Heart right ventricle (tissue), 16 donors: ENCODE data around the gene RPA1. TPM values are rescaled to one million over a fixed set of nuclear protein-coding genes. Genes with fewer than 3 reads are reported as not detected.
A peak's percentile ranks its signal among the peaks of the same experiment; 100 is the strongest.

Experiments used
- ATAC-seq, 8 donors: fragments of 200-7000 bp; cut with Tn5 transposase; one replicate each; pipeline ENCODE4 v1.9.1; 2020; ENCODE audit warnings: mild to moderate bottlenecking in 8 of 8, moderate library complexity in 8 of 8, moderate number of reproducible peaks in 1 of 8
- DNase-seq, 2 donors: peaks; one replicate each; pipeline ENCODE4 v3.0.0-alpha.2; 2020
- H3K27ac ChIP-seq, 10 donors: fragments of 200-600 bp; sonication (generic) in 2 of 10; one replicate each; pipeline versions ENCODE4 v1.5.0 to v1.8.0; 2020 to 2022; ENCODE audit warnings: mild to moderate bottlenecking in 3 of 10
- H3K27me3 ChIP-seq, 7 donors: fragments of 200-600 bp; one replicate each; pipeline ENCODE4 v1.8.0; 2021 to 2022; ENCODE audit warnings: mild to moderate bottlenecking in 2 of 7
- H3K36me3 ChIP-seq, 9 donors: fragments of 200-600 bp; sonication (generic) in 1 of 9; one replicate each; pipeline versions ENCODE4 v1.5.0 to v1.8.0; 2020 to 2022; ENCODE audit warnings: mild to moderate bottlenecking in 2 of 9
- H3K4me1 ChIP-seq, 9 donors: fragments of 200-600 bp; sonication (generic) in 1 of 9; one replicate each; pipeline versions ENCODE4 v1.5.0 to v1.8.0; 2020 to 2022; ENCODE audit warnings: mild to moderate bottlenecking in 4 of 9
- H3K4me3 ChIP-seq, 10 donors: fragments of 200-600 bp; sonication (generic) in 2 of 10; one replicate each; pipeline versions ENCODE4 v1.5.0 to v1.8.0; 2020 to 2022; ENCODE audit warnings: mild to moderate bottlenecking in 7 of 10, moderate library complexity in 2 of 10
- H3K9me3 ChIP-seq, 11 donors: fragments of 200-600 bp in 10 of 11; sonication (generic) in 2 of 11; one replicate each; pipeline versions ENCODE4 v1.5.0 to v1.8.0; 2013 to 2022; ENCODE audit warnings: mild to moderate bottlenecking in 2 of 11, control low read depth in 1 of 11, moderate library complexity in 1 of 11
- WGBS, 2 donors: extraction: QIAGEN DNeasy Blood & Tissue Kit; methylation state at CpG; one replicate each; pipeline ENCODE4 v1.1.7; 2013; ENCODE audit warnings: inconsistent platforms in 1 of 2; 5-methylcytosine and 5-hydroxymethylcytosine counted together
- intact Hi-C, 10 donors: fragments of 100-400 bp; cut with DNase I; formaldehyde crosslinking; loops; one replicate each; pipeline versions ENCODE4 v1.11.1 to v1.14.2; 2022
- polyA plus RNA-seq, 2 donors: library from polyadenylated mRNA; stranded (reverse); fragments of 200-250 nt; gene quantifications; one replicate each; pipeline ENCODE4 v1.2.3, GENCODE V29; 2013
- total RNA-seq, 10 donors: library from RNA; stranded (reverse); fragmentation: NEBNext Ultra II Directional in 3 of 10; extraction: Animal tissue kit (Norgen Biotek cat#: 25700) in 3 of 10; gene quantifications; one replicate each; pipeline versions ENCODE4 v1.2.1 to v1.2.4, GENCODE V29; 2021 to 2023
- TF ChIP-seq, protein P1 (sequence below), 9 donors: fragments of 200-600 bp; sonication (generic) in 2 of 9; IDR thresholded peaks; one replicate each; pipeline versions ENCODE4 v1.5.0 to v1.8.0; 2021 to 2022; ENCODE audit warnings: antibody characterized with exemption in 9 of 9, mild to moderate bottlenecking in 5 of 9, moderate library complexity in 1 of 9
- donor health status: Arrhythmogenic right ventricular cardiomyopathy.
- donor health status: ischemic (EF 13 %, LVEDD 7.1; RV severe dilation, severe dysfunction).
- donor health status: healthy with polysubstance abuse.
- donor health status: DM: no; HTN: yes; CAD: no.
- donor health status: DM: no; HTN: no; CAD: no.
- donor health status: ischemic (EF 25% LVEDD 6.9; RV normal size, moderate dysfunction).
- donor health status: ischemic (EF 25% LVEDD 5.7; RV mildly dilated, moderate dysfunction).
- donor health status: healthy.
- donor health status: DM: yes; HTN: yes; CAD: no.
- donor health status: Ischemic cardiomyopathy.
- donor health status: ischemic (EF 35%, LVEDD 5.7; RV mildly dilated, moderate dysfunction).
- donor health status: nonischemic (EF 11% LVEDD 7.7; RV severe dilation, severe dysfunction).
- donor health status: DM: yes; HTN: yes; CAD: no.
- donor health status: PGD.
- donor health status: ischemic (EF 29% LVEDD 5.4; RV normal size, mild dysfunction).
- donor health status: nonischemic (EF 23%, LVEDD 6.1; RV moderate dilation, normal function).

RPA1 gene
- total and polyA plus RNA-seq, 12 donors, result 7.2 to 96.6 (median 65.9) TPM

DNA sequence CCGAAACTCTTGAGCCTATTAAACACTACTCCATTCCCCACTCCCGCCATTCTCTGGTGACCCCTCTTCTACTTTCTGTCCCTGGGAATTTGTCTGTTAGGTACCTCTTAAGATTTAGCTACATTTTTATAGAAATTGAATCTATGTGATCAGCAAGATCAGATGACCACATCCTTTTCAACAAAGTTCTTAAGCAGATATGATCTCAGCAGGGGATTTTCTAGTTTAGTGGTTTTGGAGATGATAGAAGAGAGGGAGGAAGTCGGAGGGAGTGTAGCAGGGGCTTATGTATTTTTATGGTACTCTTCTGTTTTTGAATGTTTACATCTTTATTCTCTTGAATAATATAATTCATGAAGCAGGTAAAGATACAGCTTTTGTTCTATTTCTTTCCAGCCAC lies 40.8 kb downstream of the RPA1 start:
- Histone ChIP-seq H3K4me1 (peaks cover 0 to 6% (median 0%) of the 10 kb centered on the region in 9 donors), H3K9me3 (no peaks in the 10 kb centered on the region), H3K27me3 (no peaks in the 10 kb centered on the region), H3K4me3 (no peak overlapping the region), H3K36me3 (peaks cover 0 to 82% (median 20%) of the 10 kb centered on the region in 9 donors), H3K27ac (no peak overlapping the region)
- TF ChIP-seq, protein P1, sequence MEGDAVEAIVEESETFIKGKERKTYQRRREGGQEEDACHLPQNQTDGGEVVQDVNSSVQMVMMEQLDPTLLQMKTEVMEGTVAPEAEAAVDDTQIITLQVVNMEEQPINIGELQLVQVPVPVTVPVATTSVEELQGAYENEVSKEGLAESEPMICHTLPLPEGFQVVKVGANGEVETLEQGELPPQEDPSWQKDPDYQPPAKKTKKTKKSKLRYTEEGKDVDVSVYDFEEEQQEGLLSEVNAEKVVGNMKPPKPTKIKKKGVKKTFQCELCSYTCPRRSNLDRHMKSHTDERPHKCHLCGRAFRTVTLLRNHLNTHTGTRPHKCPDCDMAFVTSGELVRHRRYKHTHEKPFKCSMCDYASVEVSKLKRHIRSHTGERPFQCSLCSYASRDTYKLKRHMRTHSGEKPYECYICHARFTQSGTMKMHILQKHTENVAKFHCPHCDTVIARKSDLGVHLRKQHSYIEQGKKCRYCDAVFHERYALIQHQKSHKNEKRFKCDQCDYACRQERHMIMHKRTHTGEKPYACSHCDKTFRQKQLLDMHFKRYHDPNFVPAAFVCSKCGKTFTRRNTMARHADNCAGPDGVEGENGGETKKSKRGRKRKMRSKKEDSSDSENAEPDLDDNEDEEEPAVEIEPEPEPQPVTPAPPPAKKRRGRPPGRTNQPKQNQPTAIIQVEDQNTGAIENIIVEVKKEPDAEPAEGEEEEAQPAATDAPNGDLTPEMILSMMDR (IDR thresholded peaks at IDR 0.05), result no peak
- ATAC-seq, result no peak
- DNase-seq, result no peak
- 74 to 77% methylated on average over 3 of the region's 3 CpGs for WGBS, 2 donors
- intact Hi-C loops, result loop anchor here in 1 of 10 donors (5.0 kb wide), 1 partner anchor 203 kb away; no protein-coding TSS in a partner anchor

DNA sequence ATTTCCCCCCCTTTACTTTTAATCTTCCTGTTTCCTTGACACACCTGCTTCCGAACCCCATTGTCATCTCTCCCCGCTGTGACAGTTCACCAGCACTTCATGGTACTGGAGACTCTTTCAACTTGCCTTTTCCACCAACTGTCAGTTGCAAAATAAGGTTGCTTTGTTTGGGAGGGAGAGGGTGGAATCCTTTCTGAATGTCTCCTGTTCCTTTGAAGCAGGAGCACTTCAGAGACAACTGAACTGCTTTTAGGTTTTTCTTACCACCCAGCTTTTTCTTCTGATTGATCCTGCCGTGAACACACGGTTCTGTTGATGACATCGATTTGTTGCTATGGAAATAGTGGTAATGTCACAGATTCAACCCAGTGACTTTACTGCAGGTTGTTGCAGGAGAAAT lies 42.0 kb downstream of the RPA1 start:
- Histone ChIP-seq H3K27me3 (no peaks in the 10 kb centered on the region), H3K36me3 (peaks cover 0 to 84% (median 28%) of the 10 kb centered on the region in 9 donors), H3K27ac (no peak overlapping the region), H3K4me1 (peaks cover 0 to 6% (median 0%) of the 10 kb centered on the region in 9 donors), H3K9me3 (no peaks in the 10 kb centered on the region), H3K4me3 (no peak overlapping the region)
- intact Hi-C loops, result loop anchor here in 1 of 10 donors (5.0 kb wide), 1 partner anchor 204 kb away; no protein-coding TSS in a partner anchor
- 87 to 91% methylated on average over 5 of the region's 5 CpGs for whole genome bisulfite sequencing, 2 donors
- ATAC-seq (no peak), DNase-seq (no peak)
- TF ChIP-seq, protein P1 (IDR thresholded peaks at IDR 0.05), result no peak

DNA sequence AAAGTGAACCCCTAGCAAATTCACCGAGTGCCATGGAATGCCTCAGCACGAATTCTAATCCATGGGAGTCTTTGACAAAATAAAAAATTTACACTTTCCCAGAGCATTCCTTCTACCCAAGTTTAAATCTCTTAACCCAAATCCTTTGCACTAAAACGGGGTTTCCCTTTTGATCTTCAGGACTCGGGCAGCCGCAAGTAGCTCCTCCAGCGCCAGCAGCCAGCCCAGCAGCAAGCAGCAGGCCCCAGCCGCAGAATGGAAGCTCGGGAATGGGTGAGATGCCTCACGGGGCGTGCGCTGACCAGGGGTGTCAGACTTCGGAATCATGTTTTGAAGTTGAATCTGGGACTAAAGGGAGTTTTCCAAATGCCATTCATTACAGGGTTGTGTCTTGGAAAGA lies 42.4 kb downstream of the RPA1 start:
- DNase-seq (no peak), ATAC-seq (no peak)
- Histone ChIP-seq H3K27ac (no peak overlapping the region), H3K4me1 (peaks cover 0 to 6% (median 0%) of the 10 kb centered on the region in 9 donors), H3K36me3 (peaks cover 0 to 86% (median 33%) of the 10 kb centered on the region in 9 donors), H3K9me3 (no peaks in the 10 kb centered on the region), H3K27me3 (no peaks in the 10 kb centered on the region), H3K4me3 (no peak overlapping the region)
- WGBS, 2 donors, result 95 to 96% methylated on average over 12 of the region's 12 CpGs
- intact Hi-C loops, result loop anchor here in 1 of 10 donors (5.0 kb wide), 1 partner anchor 205 kb away; no protein-coding TSS in a partner anchor
- TF ChIP-seq, protein P1 (IDR thresholded peaks at IDR 0.05), result no peak

DNA sequence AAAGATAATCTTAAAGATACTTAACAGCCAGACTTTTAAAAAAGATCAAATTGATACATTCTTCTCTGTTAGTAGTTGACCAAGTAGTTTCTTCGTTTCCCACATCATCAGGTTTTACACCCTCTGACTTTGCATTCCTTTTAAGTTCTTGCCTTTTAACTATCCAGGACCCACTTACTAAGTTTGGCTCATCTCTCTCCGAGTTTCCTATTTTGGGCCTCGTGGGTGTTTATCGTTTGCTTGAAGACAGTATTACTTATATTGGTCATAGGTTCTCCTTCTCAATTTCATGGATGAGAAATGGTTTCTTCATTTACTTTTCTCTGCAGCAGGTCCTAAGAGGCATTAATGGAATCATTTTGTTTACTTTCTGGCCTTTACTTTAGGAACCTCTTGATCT lies 43.2 kb downstream of the RPA1 start:
- no peak for DNase-seq
- Histone ChIP-seq H3K36me3 (peaks cover 0 to 89% (median 36%) of the 10 kb centered on the region in 9 donors), H3K27ac (peak overlapping the region in 2 of 10 donors; percentile 2 to 4), H3K4me1 (peaks cover 0 to 7% (median 0%) of the 10 kb centered on the region in 9 donors), H3K4me3 (no peak overlapping the region), H3K27me3 (no peaks in the 10 kb centered on the region), H3K9me3 (no peaks in the 10 kb centered on the region)
- TF ChIP-seq, protein P1 (IDR thresholded peaks at IDR 0.05), result no peak
- WGBS, 2 donors, result 63 to 79% methylated on average over 4 of the region's 4 CpGs
- intact Hi-C loops, result loop anchor here in 1 of 10 donors (5.0 kb wide), 1 partner anchor 206 kb away; no protein-coding TSS in a partner anchor
- no peak for ATAC-seq
